ENCODE results near the gene LAMA3.

DNA sequence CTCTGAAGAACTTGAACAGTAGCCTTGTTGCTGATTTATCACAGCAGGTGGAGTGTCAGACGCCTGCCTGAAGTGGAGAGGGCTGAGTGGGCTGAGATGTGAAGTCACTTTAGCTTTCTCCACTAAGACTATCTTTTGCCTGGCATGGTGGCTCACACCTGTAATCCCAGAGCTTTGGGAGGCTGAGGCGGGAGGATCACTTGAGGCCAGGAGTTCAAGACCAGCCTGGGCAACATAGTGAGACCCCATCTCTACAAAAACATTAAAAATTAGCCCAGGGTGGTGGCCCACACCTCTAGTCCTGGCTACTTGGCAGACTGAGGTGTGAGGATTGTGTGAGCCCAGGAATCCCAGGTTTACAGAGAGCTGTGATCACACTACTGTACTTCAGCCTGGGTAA, 264.7 kb downstream of the LAMA3 start:
- TF ChIP-seq, protein P1, sequence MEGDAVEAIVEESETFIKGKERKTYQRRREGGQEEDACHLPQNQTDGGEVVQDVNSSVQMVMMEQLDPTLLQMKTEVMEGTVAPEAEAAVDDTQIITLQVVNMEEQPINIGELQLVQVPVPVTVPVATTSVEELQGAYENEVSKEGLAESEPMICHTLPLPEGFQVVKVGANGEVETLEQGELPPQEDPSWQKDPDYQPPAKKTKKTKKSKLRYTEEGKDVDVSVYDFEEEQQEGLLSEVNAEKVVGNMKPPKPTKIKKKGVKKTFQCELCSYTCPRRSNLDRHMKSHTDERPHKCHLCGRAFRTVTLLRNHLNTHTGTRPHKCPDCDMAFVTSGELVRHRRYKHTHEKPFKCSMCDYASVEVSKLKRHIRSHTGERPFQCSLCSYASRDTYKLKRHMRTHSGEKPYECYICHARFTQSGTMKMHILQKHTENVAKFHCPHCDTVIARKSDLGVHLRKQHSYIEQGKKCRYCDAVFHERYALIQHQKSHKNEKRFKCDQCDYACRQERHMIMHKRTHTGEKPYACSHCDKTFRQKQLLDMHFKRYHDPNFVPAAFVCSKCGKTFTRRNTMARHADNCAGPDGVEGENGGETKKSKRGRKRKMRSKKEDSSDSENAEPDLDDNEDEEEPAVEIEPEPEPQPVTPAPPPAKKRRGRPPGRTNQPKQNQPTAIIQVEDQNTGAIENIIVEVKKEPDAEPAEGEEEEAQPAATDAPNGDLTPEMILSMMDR (IDR thresholded peaks at IDR 0.05), result no peak
- TF ChIP-seq POLR2A (IDR thresholded peaks at IDR 0.05), result no peak
